DLD1 (cell line): ENCODE data around the gene GOLGA6B.
"Not testable (repeated sequence)": the region's sequence is repeated elsewhere in the genome, so short reads cannot be mapped to it uniquely, and the experiment has no call there.

Source experiments
- in situ Hi-C: cut with HindIII; loops from 2 replicates; pipeline ENCODE4 v1.10.0; 2017; ENCODE audit warnings: low sequenced_read_pairs

GOLGA6B gene, protein sequence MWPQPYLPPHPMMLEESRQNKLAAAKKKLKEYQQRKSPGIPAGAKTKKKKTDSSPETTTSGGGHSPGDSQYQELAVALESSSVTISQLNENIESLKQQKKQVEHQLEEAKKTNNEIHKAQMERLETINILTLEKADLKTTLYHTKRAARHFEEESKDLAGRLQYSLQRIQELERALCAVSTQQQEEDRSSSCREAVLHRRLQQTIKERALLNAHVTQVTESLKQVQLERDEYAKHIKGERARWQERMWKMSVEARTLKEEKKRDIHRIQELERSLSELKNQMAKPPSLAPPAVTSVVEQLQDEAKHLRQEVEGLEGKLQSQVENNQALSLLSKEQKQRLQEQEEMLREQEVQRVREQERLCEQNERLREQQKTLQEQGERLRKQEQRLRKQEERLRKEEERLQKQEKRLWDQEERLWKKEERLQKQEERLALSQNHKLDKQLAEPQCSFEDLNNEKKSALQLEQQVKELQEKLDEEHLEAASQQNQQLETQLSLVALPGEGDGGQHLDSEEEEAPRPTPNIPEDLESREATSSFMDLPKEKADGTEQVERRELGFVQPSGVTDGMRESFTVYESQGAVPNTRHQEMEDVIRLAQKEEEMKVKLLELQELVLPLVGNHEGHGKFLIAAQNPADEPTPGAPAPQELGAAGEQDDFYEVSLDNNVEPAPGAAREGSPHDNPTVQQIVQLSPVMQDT

DNA sequence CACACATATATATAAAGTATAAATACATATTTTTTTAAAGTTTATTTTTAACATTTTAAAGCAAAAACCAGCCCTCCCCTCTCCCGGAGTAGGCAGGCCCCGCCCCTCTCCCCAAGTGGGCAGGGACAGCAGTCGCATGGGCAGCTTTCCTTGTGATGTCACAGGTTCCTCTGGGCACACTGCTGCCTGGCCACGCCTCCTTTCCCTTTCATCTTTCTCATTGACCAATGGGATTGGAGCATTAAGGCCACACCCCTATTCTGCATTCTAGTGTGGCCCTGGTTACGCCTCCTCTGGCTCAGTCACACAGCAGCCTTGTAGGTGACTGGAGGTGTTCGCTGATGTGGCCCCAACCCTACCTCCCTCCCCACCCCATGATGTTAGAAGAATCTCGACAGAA is at the start of gene GOLGA6B:
Gene GOLGA6B (plus strand): TSS at position 301 of the 400 bp plus-strand sequence. CDS start 41 bp downstream, at position 342.
- in situ Hi-C loops: not testable (repeated sequence)

DNA sequence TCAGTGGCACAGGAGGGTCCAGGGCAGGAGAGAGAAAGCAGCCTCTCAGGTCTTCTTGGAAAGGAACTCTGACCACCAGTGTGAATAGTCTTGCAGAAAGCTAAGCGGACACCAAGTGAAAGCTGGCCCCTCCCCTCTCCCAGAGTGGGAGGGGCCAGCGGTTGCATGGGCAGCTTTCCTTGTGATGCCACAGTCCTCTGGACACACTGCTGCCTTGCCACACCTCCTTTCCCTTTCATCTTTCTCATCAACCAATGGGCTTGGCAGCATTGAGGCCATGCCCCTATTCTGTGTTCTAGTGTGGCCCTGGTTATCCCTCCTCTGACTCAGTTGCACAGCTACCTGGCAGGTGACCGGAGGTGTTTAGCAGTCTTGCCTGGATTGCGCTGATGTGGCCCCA is 49.7 kb upstream of the GOLGA6B start:
- in situ Hi-C loops: no loop called here

DNA sequence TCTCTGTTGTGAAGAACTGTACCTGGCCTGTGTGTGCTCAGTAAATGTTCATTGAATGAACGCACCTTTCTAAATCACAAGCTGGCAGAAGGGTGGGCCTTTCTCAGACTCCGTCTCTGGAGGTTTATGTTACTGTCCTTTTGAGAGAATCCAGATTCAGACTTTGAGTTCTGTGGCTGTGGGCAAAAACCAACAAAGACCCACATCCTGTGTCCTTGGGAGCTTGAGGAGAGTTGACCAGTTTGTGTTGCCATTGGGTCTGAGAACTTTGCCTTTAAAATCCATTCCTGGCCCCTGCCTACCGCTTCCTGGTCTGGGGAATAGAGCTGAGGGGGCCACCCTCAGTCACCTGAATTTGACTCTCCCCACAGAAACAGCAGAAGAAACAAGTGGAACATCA is 46.4 kb upstream of the GOLGA6B start:
- in situ Hi-C loops: not testable (repeated sequence)

DNA sequence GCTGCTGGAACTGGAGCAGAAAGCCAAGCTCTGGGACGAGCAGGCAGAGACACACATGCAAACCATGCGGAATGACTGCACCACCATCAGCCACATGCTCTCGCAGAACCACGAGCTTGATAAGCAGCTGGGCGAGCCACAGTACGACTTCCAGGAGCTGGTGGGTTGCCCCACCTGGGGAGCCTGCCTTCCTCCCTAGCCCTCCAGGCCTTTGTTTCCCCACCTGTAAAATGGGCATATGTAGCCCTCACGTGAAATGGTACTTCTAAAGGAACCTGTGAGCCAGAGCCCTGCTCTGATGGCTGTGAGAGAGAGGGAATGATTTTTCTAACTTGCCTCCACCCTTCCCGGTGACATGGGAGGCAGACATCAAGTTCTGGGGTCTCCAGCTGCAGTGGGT is 44.6 kb upstream of the GOLGA6B start:
- in situ Hi-C loops: no loop called here

DNA sequence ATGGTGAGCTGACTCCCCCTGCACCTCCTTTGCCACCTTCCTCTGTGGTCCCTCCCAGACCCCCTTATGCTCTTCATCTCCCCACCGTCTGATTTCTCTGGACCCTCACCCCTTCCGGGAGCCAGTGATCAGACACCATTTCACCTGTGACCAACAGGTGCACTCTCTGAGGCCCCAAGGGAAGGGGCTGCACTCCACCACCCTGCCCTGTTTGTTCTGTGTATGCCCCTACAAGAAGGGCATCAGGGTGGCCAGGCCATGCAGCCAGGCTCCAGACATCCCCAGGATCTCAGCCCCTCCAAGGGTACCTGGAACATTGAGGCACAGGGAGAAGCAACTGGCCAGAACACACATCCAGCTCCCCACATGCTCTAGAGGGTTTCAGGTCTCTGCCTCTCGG is 42.2 kb upstream of the GOLGA6B start:
- in situ Hi-C loops: not testable (repeated sequence)

DNA sequence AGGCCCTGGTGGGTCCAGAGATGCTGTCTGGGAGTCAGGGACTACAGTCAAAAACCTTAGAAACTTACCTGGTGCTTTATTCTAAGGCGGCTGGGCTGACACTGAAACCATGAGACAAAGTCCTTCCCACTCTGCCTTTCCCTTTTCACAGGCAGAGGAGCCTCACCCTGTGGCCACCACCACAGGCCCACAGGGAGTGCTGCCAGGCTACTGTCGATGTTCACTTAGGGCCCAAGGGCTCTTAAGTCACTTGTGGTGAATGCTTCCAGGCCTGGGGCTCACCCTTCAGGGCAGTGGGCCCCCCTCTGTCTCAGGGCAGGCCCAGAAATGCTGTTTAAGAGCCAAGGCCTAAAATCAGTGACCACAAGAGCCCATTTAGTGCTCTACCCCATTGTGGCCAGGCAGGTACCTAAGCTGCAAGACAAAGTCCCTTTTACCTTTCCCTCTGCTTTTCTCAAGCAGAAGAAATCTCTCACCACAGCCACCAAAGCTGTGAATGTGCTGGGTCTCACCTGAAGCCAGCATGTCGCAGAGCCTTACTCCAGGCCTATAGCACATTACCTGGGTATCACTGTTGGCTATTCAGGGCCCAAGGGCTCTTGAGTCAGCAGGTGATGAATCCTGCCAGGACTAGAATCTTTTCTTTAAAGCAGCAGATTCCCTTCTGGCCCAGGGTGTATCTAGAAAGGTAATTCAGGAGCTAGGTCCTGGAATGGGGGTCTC is 39.5 kb upstream of the GOLGA6B start:
- in situ Hi-C loops: no loop called here

DNA sequence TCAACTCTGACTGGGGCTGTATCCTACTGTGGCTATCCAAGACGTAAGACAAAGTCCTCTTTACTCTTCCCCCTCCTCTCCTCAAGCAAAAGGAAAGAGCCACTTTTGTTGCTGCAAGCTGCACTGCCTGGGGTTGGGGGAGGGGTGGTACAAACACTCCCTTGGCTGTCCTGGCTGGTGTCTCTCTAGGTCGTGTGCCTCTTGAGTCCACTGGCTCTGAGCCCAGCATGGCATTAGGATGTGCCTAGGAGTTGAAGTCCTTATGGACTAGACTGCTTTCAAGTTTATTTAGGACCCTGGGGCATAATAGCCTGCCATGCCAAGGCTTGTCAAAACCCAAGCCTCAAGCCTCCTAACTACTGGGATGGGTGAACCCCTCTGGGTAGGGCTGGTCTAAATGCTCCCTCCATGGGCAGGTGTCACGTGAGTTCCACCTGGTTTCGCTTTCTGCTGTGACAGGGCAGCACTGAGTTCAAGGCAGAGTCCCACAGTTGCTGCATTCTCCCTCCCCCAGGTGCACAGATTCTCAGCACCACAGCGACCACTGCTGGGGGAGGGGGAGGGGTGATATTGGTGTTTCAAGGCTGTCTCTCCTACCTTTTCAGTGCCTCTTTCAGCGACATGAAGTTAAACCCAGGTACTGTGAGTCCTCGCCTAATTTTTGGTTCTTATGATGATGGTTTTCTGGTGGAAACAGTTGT is 38.8 kb upstream of the GOLGA6B start:
- in situ Hi-C loops: not testable (repeated sequence)

DNA sequence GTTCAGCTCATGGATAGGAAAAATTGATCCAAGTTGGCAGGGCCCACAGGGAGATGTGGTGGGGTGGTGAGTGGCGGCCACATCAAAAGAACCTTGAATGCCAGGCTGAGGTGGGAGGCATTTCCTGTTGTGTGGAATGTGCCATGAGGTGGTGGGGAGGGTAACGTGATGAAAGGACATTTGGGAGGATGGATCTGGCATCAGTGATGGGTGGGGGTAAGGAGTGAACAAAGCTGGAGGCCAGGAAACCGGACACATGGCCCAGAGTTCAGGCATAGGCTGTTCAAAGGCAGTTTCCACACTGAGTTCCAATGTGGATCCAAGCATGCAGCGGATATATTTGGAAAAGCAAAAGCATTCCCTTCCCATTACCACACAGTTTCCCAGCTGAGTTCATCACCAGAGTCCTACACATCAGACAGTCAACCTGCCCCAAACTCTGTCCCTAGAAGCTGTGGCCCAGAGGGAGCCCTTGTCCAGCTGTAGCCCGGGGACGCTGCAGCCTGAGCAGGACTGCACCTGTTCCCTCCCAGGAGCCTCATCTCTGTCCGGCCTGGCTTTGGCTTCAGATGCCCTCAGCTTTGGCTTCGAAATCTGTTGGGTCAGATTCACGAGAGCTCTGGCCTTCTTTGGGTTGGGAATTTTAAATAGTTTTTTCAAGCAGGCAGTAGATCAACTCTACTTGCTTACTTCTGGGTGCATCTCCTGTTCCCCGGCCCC is 37.8 kb upstream of the GOLGA6B start:
- in situ Hi-C loops: no loop called here

DNA sequence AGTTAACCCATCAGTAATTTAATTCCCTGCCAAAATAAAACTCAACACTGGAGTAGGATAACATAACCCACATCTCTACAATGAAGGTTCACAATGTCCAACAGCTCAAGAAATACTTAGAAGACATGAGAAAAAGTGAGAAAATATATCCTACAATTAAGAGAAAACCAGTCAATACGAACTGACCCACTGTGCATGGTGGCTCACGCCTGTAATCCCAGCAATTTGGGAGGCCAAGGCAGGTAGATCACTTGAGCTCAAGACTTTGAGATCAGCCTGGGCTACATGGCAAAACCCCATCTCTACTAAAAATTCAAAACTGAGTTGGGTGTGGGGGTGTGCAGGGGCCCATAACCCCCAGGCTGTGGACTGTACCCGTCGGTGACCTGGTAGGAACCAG is 30.6 kb upstream of the GOLGA6B start:
- in situ Hi-C loops: not testable (repeated sequence)

DNA sequence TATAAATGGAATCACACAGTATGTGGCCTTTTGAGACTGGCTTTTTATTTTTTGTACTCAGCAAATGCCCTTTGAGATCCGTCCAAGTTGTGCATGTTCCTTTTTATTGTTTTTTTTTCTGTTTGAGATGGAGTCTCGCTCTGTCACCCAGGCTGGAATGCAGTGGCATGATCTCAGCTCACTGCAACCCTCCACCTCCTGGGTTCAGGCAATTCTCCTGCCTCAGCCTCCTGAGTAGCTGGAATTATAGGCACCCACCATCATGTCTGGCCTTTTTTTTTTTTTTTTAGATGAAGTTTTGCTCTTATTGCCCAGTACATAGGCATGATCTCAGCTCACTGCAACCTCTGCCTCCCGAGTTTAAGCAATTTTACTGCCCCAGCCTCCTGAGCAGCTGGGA is 28.3 kb upstream of the GOLGA6B start:
- in situ Hi-C loops: not testable (repeated sequence)

DNA sequence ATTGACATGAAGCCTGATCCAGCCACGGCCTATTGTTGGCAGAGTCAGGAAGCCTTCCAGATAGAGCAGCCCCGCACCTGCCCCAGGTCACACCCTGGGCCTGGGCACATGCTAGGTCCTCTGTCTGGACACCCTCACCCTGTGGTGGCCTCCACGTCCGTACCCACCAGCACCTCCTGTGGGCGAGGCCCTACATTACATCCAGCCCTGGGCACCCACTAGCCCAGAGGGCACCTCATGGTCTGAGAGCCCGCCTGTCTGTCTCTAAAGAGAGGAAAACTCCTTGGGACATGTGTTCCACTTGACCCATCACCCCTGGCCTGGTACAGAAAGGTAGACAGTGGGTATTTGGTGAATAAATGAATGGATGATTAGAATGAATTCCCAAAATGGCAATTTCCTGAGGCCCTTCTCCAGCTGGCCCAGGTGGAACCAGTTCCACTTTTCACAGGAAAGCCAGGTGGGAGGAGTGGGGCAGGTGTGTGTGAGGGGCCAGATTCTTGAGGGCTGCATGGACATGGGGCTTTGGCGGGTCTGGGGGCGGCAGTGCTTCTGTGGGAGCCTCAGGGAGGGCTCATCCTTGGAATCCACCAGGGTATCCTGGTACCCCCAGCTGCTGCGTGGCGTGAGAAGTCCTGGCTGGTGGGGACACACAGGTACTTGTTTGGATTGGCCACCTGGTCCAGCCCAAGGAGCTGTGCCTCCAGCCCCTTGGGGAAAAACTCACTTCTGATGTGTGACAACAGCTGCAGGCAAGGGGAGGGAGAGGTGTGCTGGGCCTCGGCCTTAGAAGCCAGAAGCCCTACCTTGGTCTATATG is 26.0 kb upstream of the GOLGA6B start:
- in situ Hi-C loops: not testable (repeated sequence)

DNA sequence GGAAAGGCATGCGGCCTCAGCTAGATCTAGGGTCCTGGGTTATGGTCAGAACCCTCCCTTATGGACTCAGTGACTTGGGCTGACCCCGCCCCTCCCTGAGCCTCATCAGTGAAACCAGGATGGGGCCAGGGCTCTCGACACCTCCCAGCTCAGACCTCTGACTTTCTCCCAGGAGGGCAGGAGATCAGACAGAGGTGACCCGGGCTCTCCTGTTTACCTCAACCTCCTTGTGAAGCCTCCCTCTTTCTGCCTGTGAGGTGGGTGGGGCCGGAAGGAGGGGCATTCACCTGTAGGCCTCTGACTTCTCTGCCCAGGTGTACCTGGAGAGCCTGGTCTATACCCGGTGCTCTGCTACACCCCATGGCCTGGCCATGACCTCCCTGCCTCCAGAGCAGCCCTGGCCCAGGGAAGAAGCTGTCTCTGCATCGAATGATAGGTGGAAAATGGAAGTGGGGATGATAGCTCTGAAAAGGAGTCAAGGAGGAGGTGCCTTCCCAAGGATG is 25.4 kb upstream of the GOLGA6B start:
- in situ Hi-C loops: not testable (repeated sequence)

DNA sequence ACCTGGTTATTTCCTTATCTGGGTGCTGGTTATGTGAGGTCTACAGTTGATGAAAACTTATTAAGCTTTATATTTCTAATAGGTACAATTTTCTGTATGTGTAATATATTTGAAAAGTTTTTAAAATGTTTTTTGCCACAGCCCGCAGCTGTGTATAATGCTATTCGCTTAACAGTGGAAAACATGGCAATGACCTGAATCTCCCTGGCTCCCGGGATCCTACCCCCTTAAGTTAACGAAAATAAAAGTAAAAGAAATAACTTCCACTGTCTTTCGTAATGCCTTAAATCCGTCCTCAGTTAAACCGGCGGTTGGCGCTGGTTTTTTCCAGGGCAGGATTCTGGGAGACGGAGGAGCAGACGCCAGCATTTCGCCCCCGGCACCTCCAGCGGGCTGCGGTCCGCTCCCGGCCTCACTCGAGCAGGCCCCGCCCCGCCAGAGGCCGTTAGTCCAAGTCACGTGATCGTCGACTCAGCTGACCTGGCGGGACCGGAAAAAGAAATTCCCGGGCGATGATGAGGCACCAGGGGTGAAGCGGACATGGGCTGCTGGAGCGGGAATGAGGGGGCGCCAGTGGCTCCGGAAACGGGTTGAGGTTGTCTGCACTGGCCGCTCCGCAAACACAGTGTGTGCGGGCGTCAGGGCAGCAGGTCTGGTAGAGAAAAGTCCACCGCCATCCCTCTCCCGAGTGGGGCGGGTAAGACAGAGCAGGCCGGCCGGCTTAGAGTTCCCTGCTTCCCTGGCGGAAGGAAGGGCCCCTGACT is 17.8 kb upstream of the GOLGA6B start:
- in situ Hi-C loops: not testable (repeated sequence)

DNA sequence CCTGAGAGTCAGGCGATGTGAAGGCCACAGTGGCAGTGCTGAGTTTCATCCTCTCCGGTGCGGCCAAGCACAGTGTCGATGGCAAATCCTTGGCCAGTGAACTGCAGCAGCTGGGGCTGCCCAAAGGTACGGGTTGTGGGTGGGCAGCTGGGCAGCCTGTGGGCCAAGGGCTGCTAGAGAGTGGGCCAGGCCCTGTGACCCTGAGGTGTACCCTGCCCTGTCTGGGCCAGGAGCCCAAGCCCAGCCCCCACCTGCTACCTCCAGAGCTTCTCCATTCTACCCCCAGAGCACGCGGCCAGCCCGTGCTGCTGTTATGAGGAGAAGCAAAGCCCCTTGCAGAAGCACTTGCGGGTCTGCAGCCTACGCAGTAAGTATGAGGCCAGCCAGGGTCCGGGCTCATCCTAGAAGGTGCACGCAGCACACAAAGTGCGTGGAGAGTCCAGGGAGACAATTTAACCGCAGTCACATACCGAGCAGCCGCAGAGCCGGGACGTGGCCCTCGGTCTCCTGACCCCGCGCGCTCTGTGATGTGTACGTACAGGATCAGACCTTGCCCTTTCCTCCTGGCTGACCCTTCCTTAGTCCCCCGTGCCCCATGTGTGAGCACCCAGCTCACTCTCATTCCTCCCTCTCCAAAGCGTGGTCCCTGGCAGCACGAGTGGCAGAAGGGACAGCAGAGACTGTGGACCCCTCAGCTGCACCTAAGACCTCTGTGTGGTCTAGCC is 14.6 kb upstream of the GOLGA6B start:
- in situ Hi-C loops: not testable (repeated sequence)

DNA sequence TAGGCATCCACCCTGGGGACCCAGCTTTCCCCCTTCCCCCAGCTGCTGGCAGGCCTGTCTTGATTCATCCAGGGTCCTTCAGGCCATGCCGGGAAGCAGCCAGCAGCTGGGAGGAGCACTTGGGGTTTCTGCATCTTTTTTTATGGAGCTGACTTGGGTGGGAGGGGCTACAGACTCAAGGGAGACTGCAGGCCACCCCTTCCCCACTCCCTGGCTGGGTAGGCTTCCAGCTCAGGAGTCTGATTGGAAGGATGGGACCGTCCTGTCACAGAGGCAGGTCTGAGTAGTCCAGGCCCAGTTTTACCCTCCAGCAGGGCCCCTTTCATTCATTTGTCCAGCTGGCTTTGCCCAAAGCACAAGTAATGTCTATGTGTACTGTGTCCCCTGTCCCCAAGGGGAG is 12.2 kb upstream of the GOLGA6B start:
- in situ Hi-C loops: not testable (repeated sequence)

DNA sequence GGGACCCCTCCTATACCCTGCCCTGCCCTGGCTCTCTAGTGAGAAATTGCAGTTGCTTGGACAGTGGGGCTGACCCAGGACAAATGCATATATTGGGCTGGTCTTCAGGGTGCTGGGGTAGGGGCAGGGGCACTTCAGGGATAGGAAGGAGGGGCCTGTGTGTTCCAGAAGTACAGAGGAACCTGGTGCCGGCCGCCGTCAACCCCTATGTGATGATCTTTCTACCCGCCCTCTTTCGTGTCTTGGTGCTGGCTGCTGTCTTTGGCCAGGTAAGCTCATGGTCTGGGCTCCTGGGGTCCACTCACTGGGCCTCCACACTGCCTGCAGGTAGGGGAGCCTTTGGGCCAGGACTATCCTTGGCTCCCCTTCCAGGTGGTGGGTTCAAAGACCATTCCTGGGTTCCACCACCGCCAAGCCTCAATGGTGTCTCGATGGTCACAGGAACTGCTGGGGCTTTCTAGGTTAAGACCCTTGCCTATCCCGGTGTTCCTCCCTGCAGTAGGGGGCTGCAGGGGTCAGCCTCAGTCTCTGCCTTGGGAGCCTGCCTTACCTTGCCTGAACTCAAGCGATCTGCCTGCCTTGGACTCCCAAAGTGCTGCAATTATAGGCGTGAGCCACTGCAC is 5.8 kb upstream of the GOLGA6B start:
- in situ Hi-C loops: not testable (repeated sequence)

DNA sequence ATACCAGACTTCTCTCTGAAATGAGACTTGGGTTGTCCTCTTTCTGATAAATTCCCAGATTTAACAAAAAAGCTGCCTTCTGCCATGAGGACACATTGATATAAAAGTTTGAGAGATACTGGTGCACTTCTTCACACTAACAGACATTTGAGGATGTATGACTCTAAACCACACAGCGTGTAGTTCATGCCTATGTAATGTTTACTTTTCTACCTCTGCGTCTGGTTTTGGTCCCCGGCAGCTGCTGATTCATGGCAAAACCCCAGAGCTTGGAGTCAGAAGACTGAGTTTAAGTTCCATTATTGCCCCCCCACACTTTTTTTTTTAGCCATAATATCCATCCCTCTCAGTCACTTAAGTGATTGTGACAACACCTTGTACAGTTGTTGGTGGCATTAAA is 1.5 kb downstream of the GOLGA6B start:
- in situ Hi-C loops: not testable (repeated sequence)
